Vagina (tissue), 2 donors: ENCODE results near the gene ROM1.

Source experiments
- POLR2A ChIP-seq, 2 donors: fragments of 450-650 bp; IDR thresholded peaks; one replicate each; pipeline ENCODE4 v1.6.1; 2017; ENCODE audit warnings: antibody characterized with exemption in 2 of 2, mild to moderate bottlenecking in 2 of 2, moderate library complexity in 2 of 2
- TF ChIP-seq, protein P1 (sequence below), 3 experiments: fragments of 450-650 bp in 2 of 3; fragments of 200-600 bp in 1 of 3; sonication (generic) in 1 of 3; IDR thresholded peaks; one replicate each; pipeline ENCODE4 v1.5.1; 2017 to 2019; ENCODE audit warnings: antibody characterized with exemption in 3 of 3, mild to moderate bottlenecking in 2 of 3, moderate library complexity in 2 of 3

DNA sequence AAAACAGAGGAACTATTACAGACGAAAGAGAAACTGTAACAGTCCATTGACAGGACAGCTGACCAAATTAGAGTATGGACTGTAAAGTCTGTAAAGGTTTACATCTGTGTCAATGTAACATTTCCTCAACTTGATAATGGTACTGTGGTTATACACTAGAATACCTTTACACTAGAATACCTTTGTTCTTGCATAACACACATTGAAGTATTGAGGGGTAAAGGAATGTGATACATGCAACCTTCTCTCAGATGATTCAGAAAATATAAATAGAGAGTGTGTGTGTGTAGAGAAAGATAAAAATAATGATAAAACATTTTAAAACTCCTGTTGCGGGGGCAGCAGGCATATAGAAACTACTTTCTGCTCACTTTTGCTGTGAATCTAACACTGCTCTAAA is 33.8 kb upstream of the ROM1 start:
- no peak for TF ChIP-seq POLR2A (IDR thresholded peaks at IDR 0.05)
- TF ChIP-seq, protein P1, sequence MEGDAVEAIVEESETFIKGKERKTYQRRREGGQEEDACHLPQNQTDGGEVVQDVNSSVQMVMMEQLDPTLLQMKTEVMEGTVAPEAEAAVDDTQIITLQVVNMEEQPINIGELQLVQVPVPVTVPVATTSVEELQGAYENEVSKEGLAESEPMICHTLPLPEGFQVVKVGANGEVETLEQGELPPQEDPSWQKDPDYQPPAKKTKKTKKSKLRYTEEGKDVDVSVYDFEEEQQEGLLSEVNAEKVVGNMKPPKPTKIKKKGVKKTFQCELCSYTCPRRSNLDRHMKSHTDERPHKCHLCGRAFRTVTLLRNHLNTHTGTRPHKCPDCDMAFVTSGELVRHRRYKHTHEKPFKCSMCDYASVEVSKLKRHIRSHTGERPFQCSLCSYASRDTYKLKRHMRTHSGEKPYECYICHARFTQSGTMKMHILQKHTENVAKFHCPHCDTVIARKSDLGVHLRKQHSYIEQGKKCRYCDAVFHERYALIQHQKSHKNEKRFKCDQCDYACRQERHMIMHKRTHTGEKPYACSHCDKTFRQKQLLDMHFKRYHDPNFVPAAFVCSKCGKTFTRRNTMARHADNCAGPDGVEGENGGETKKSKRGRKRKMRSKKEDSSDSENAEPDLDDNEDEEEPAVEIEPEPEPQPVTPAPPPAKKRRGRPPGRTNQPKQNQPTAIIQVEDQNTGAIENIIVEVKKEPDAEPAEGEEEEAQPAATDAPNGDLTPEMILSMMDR (IDR thresholded peaks at IDR 0.05), result no peak
